ENCODE measurements around the gene CA7. TPM values are rescaled to one million over a fixed set of nuclear protein-coding genes. Genes with fewer than 3 reads are reported as not detected.

The CA7 gene
- total RNA-seq, 4 donors from 2014 or later: not detected

GRCh38 chr16:66851166-66851964 is 7.2 kb downstream of the CA7 start:
- Histone ChIP-seq H3K27ac (no peak overlapping the region), H3K36me3 (no peaks in the 10 kb centered on the region), H3K4me3 (no peak overlapping the region), H3K27me3 (peaks cover 25% of the 10 kb centered on the region), H3K9me3 (no peaks in the 10 kb centered on the region), H3K4me1 (no peaks in the 10 kb centered on the region)
- WGBS, 2 donors (ENCODE audit: low coverage in 1 of 2): no CpG with 5 or more reads among the region's 13 CpGs
- ATAC-seq: no peak
- TF ChIP-seq POLR2AphosphoS5 (IDR thresholded peaks at IDR 0.05) (no peak), EP300 (IDR thresholded peaks at IDR 0.05) (no peak), POLR2A (IDR thresholded peaks at IDR 0.05) (no peak), CTCF (IDR thresholded peaks at IDR 0.05) (no peak)

DNA sequence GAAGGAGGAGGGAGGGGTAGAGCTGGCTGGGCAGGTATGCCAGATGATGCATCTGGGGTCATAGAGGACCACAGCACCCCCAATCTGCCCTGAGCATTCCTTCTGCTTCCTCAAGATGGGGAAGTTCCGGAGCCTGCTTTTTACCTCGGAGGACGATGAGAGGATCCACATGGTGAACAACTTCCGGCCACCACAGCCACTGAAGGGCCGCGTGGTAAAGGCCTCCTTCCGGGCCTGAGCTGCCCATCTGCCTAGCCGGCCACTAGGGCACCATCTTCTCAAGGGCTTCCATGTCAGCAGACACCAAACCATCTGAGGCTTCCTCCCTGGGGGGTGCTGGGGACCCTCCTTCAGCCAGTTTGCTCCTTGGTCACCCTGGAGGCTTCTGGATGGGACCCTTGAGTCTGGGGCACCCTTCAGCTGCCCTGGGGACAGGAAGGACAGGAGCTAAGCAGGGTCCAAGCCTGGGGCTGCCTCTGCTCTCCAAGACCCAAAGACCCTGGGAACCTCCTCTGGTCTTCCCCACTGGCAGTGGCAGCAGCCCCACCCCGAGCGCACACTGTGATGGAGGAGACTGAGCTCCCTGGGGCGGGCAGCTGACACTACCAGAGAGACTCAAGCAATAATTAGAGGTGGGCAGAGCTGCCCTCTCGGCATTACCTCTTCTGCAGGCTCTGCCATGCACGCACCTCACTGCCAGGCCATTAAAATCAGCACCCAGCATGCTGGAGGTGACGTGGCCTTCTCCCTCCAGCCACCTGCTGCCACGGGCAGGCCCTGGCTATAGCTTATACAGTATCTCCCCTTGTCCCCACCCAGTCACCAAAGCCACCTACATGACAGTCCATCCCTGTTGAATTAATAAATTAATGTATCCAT is 9.3 kb downstream of the CA7 start:
- no peaks in the 10 kb centered on the region for H3K36me3 ChIP-seq
- no peaks in the 10 kb centered on the region for H3K4me1 ChIP-seq
- TF ChIP-seq EP300 (IDR thresholded peaks at IDR 0.05) (no peak), POLR2A (IDR thresholded peaks at IDR 0.05) (no peak), CTCF (IDR thresholded peaks at IDR 0.05) (no peak), POLR2AphosphoS5 (IDR thresholded peaks at IDR 0.05) (no peak)
- H3K27ac ChIP-seq: no peak overlapping the region
- no peak overlapping the region for H3K4me3 ChIP-seq
- 80% methylated on average over 9 of the region's 15 CpGs; no CpG with 5 or more reads in 1 of the 2 donors for WGBS, 2 donors (ENCODE audit: low coverage in 1 of 2)
- no peak for ATAC-seq
- peaks cover 7% of the 10 kb centered on the region for H3K27me3 ChIP-seq
- H3K9me3 ChIP-seq: no peaks in the 10 kb centered on the region

DNA sequence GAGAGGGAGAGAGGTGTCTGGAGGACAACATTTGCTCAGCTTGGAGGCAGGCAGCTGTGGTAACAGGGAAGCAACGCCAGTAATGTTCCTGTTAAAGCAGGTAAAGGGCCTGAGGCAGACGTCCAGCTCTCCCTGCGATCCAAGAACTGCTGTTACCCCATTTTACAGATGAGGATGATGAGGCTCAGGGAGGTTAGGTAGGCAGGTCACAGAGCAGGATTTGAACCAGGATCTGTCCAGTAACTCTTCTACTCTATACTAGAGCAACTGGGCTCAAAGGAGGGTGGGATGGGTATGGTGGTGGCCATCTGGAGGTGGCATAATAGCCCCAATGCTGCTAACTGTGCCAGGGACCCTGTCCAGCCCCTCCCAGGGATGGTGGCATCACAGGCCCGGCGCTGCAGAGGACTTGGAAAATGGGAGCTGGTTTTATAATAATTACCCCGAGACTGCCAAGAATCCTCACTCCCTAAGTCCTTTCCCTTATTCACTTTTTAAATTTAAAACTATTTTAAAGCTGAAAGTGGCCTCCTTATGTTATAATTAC is 12.0 kb downstream of the CA7 start:
- no peaks in the 10 kb centered on the region for H3K9me3 ChIP-seq
- no peak overlapping the region for H3K27ac ChIP-seq
- no peaks in the 10 kb centered on the region for H3K27me3 ChIP-seq
- TF ChIP-seq CTCF (IDR thresholded peaks at IDR 0.05) (no peak), EP300 (IDR thresholded peaks at IDR 0.05) (no peak)
- ATAC-seq: no peak
- WGBS, 2 donors (ENCODE audit: low coverage in 1 of 2): 81 to 100% methylated on average over 1 to 5 of the region's 6 CpGs
- H3K4me1 ChIP-seq: peaks cover 0 to 14% (median 4%) of the 10 kb centered on the region in 3 donors
- H3K36me3 ChIP-seq: no peaks in the 10 kb centered on the region
- H3K4me3 ChIP-seq: no peak overlapping the region

DNA sequence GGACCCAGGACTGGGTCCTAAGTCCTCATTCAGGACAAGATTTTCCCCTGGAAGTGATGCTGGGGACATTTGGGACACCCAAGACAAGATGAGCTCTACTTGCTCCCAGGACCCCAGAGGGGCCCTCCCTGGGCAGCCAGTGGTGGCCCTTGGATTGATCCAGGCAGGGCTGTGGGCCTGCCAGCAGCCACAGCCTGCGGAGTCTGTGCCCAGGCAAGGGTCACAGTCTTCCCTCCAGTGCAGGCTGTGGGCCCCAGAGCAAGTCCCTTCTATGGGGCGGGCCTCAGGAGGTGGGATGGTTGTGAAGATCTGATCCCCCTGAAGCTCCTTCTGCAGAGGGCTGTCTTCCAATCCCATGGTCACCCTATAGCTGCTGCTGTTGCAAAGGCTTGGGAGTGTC is 12.6 kb downstream of the CA7 start:
- 100% methylated on average over 1 of the region's 2 CpGs; no CpG with 5 or more reads in 1 of the 2 donors for WGBS, 2 donors (ENCODE audit: low coverage in 1 of 2)
- Histone ChIP-seq H3K4me3 (no peak overlapping the region), H3K9me3 (no peaks in the 10 kb centered on the region), H3K27ac (no peak overlapping the region), H3K4me1 (peaks cover 0 to 14% (median 4%) of the 10 kb centered on the region in 3 donors), H3K27me3 (no peaks in the 10 kb centered on the region), H3K36me3 (no peaks in the 10 kb centered on the region)
- TF ChIP-seq POLR2A (IDR thresholded peaks at IDR 0.05) (no peak), EP300 (IDR thresholded peaks at IDR 0.05) (no peak), POLR2AphosphoS5 (IDR thresholded peaks at IDR 0.05) (no peak), CTCF (IDR thresholded peaks at IDR 0.05) (no peak)
- no peak for ATAC-seq
